BLaER1 treated with 17β-estradiol and CSF1 and Interleukin-3, amounts not matched to agents 10 nM and 100 nM (cell line): Measurements from ENCODE around the gene UPF1.
"Not testable (repeated sequence)": the region's sequence is repeated elsewhere in the genome, so short reads cannot be mapped to it uniquely, and the experiment has no call there.

Source experiments
- H3K27ac ChIP-seq, 11 experiments: shearing (Covaris generic); formaldehyde crosslinking; 2 replicates each; pipeline ENCODE4 v1.8.1; 2022
- H3K27me3 ChIP-seq, 11 experiments: shearing (Covaris generic); formaldehyde crosslinking; 2 replicates each; pipeline ENCODE4 v1.8.1; 2022
- H3K36me3 ChIP-seq, 11 experiments: shearing (Covaris generic); formaldehyde crosslinking; 2 replicates each; pipeline ENCODE4 v1.8.1; 2022
- H3K4me1 ChIP-seq, 10 experiments: shearing (Covaris generic); formaldehyde crosslinking; 2 replicates each; pipeline ENCODE4 v1.8.1; 2022
- H3K4me2 ChIP-seq, 11 experiments: shearing (Covaris generic); formaldehyde crosslinking; 2 replicates each; pipeline ENCODE4 v1.8.1; 2022
- H3K4me3 ChIP-seq, 10 experiments: shearing (Covaris generic); formaldehyde crosslinking; 2 replicates each; pipeline ENCODE4 v1.8.1; 2022
- H3K9ac ChIP-seq, 11 experiments: shearing (Covaris generic); formaldehyde crosslinking; 2 replicates each; pipeline ENCODE4 v1.8.1; 2022
- H3K9me3 ChIP-seq, 11 experiments: shearing (Covaris generic); formaldehyde crosslinking; replicated peaks in 1 of 11; 2 replicates each; pipeline ENCODE4 v1.8.1; 2022
- H4K20me1 ChIP-seq, 11 experiments: shearing (Covaris generic); formaldehyde crosslinking; 2 replicates each; pipeline ENCODE4 v1.8.1; 2022
- Cebpa-rat ChIP-seq, 11 experiments: shearing (Covaris generic); IDR thresholded peaks; 2 replicates each; pipeline ENCODE4 v1.8.1; 2022

Gene UPF1

GRCh38 chr19:18804139-18804601 is 27.6 kb upstream of the UPF1 start:
- H3K4me3 ChIP-seq = no peak overlapping the region
- H3K9me3 ChIP-seq = no peaks in the 10 kb centered on the region
- peaks cover 0 to 9% (median 0%) of the 10 kb centered on the region in 11 experiments; a peak in 1 of 22 replicates for H4K20me1 ChIP-seq
- no peak overlapping the region for H3K4me2 ChIP-seq
- H3K9ac ChIP-seq = no peak overlapping the region
- no peaks in the 10 kb centered on the region for H3K36me3 ChIP-seq
- H3K27ac ChIP-seq = no peak overlapping the region
- H3K27me3 ChIP-seq = peaks cover 0 to 20% (median 11%) of the 10 kb centered on the region in 11 experiments; a peak in 16 of 22 replicates
- TF ChIP-seq Cebpa-rat (IDR thresholded peaks at IDR 0.05) = no peak
- H3K4me1 ChIP-seq = peaks cover 0 to 13% (median 4%) of the 10 kb centered on the region in 10 experiments; a peak in 14 of 20 replicates

- Histone ChIP-seq H3K9me3 (no peaks in the 10 kb centered on the region), H3K9ac (no peak overlapping the region), H3K4me3 (no peak overlapping the region), H3K36me3 (no peaks in the 10 kb centered on the region), H4K20me1 (peaks cover 0 to 9% (median 0%) of the 10 kb centered on the region in 11 experiments; a peak in 1 of 22 replicates), H3K27ac (no peak overlapping the region), H3K4me1 (peaks cover 0 to 18% (median 9%) of the 10 kb centered on the region in 10 experiments; a peak in 15 of 20 replicates), H3K27me3 (peaks cover 0 to 15% (median 10%) of the 10 kb centered on the region in 11 experiments; a peak in 11 of 22 replicates), H3K4me2 (no peak overlapping the region)
- no peak for TF ChIP-seq Cebpa-rat (IDR thresholded peaks at IDR 0.05)
Observed at GRCh38 chr19:18804643-18805042, 27.1 kb upstream of the UPF1 start.

GRCh38 chr19:18807861-18808331 is 23.9 kb upstream of the UPF1 start:
- Histone ChIP-seq H3K4me1 (peaks cover 0 to 27% (median 14%) of the 10 kb centered on the region in 10 experiments; a peak in 15 of 20 replicates), H4K20me1 (no peaks in the 10 kb centered on the region), H3K4me3 (no peak overlapping the region), H3K4me2 (0 out of 22 replicates have a peak overlapping the region, but pooled peaks of 1 of the 11 experiments have one; percentile 83), H3K27me3 (no peaks in the 10 kb centered on the region), H3K36me3 (no peaks in the 10 kb centered on the region), H3K27ac (no peak overlapping the region), H3K9ac (no peak overlapping the region), H3K9me3 (no peaks in the 10 kb centered on the region)
- TF ChIP-seq Cebpa-rat (IDR thresholded peaks at IDR 0.05) = no peak

- no peaks in the 10 kb centered on the region for H4K20me1 ChIP-seq
- H3K27ac ChIP-seq = peak overlapping the region in 5 of 11 experiments; percentile 6 to 46 (median 26); a peak in 8 of 22 replicates
- H3K9me3 ChIP-seq = no peaks in the 10 kb centered on the region
- no peaks in the 10 kb centered on the region for H3K36me3 ChIP-seq
- H3K9ac ChIP-seq = no peak overlapping the region
- peak overlapping the region in 1 of 10 experiments; percentile 31; a peak in 1 of 20 replicates for H3K4me3 ChIP-seq
- no peaks in the 10 kb centered on the region for H3K27me3 ChIP-seq
- peak in 10 of 11 experiments; percentile 20 to 85 (median 67); a peak in 15 of 22 replicates for TF ChIP-seq Cebpa-rat (IDR thresholded peaks at IDR 0.05)
- H3K4me1 ChIP-seq = peaks cover 0 to 27% (median 14%) of the 10 kb centered on the region in 10 experiments; a peak in 15 of 20 replicates
- peak overlapping the region in 10 of 11 experiments; percentile 21 to 83 (median 60); a peak in 17 of 22 replicates for H3K4me2 ChIP-seq
Observed at GRCh38 chr19:18809149-18809868, 22.4 kb upstream of the UPF1 start.

GRCh38 chr19:18811638-18812037 is 20.1 kb upstream of the UPF1 start:
- not testable (repeated sequence) for H3K27me3 ChIP-seq, H3K4me2 ChIP-seq, H3K36me3 ChIP-seq, H3K4me3 ChIP-seq, H3K27ac ChIP-seq, H3K9ac ChIP-seq, H4K20me1 ChIP-seq, H3K9me3 ChIP-seq
- TF ChIP-seq Cebpa-rat (IDR thresholded peaks at IDR 0.05) = peak in 2 of 11 experiments; percentile 6 to 10; a peak in 1 of 22 replicates
- H3K4me1 ChIP-seq = peaks cover 8 to 32% (median 17%) of the 10 kb centered on the region in 10 experiments

GRCh38 chr19:18814063-18814462 is 17.7 kb upstream of the UPF1 start:
- H3K27ac ChIP-seq = no peak overlapping the region
- no peaks in the 10 kb centered on the region for H4K20me1 ChIP-seq
- no peaks in the 10 kb centered on the region for H3K36me3 ChIP-seq
- no peaks in the 10 kb centered on the region for H3K9me3 ChIP-seq
- no peak overlapping the region for H3K4me3 ChIP-seq
- peaks cover 9 to 20% (median 14%) of the 10 kb centered on the region in 10 experiments for H3K4me1 ChIP-seq
- H3K27me3 ChIP-seq = no peaks in the 10 kb centered on the region
- no peak overlapping the region for H3K4me2 ChIP-seq
- no peak for TF ChIP-seq Cebpa-rat (IDR thresholded peaks at IDR 0.05)
- H3K9ac ChIP-seq = no peak overlapping the region

GRCh38 chr19:18815673-18816072 is 16.1 kb upstream of the UPF1 start:
- Histone ChIP-seq H3K4me2 (peak overlapping the region in 2 of 11 experiments; percentile 4 to 17; a peak in 1 of 22 replicates), H3K27ac (no peak overlapping the region)

GRCh38 chr19:18816645-18817044 is 15.1 kb upstream of the UPF1 start:
- not testable (repeated sequence) for H4K20me1 ChIP-seq, H3K4me1 ChIP-seq, H3K4me2 ChIP-seq, H3K27me3 ChIP-seq, H3K9ac ChIP-seq, H3K36me3 ChIP-seq, H3K27ac ChIP-seq, H3K9me3 ChIP-seq, H3K4me3 ChIP-seq

More at GRCh38 chr19:18815673-18816072, 16.1 kb upstream of the UPF1 start:
- Histone ChIP-seq H3K27me3 (no peaks in the 10 kb centered on the region), H3K4me3 (no peak overlapping the region), H3K4me1 (peaks cover 0 to 9% (median 3%) of the 10 kb centered on the region in 10 experiments; a peak in 8 of 20 replicates), H3K36me3 (no peaks in the 10 kb centered on the region), H3K9me3 (no peaks in the 10 kb centered on the region), H4K20me1 (no peaks in the 10 kb centered on the region), H3K9ac (no peak overlapping the region)
- no peak for TF ChIP-seq Cebpa-rat (IDR thresholded peaks at IDR 0.05)

GRCh38 chr19:18817574-18817973 is 14.2 kb upstream of the UPF1 start:
- Histone ChIP-seq H3K27me3 (no peaks in the 10 kb centered on the region), H3K4me3 (no peak overlapping the region), H3K4me1 (peaks cover 0 to 9% (median 3%) of the 10 kb centered on the region in 10 experiments; a peak in 7 of 20 replicates), H4K20me1 (no peaks in the 10 kb centered on the region), H3K9ac (no peak overlapping the region), H3K27ac (no peak overlapping the region), H3K9me3 (no peaks in the 10 kb centered on the region), H3K36me3 (no peaks in the 10 kb centered on the region), H3K4me2 (no peak overlapping the region)
- TF ChIP-seq Cebpa-rat (IDR thresholded peaks at IDR 0.05) = peak in 2 of 11 experiments; percentile 8 to 60; a peak in 2 of 22 replicates
